ENCODE data around the gene AMPD3. TPM values are rescaled to one million over a fixed set of nuclear protein-coding genes. Genes with fewer than 3 reads are reported as not detected.

Gene AMPD3
- total and polyA plus RNA-seq, 7 donors = 23.5 to 120 (median 67.7) TPM

- Histone ChIP-seq H3K4me3 (no peak overlapping the region), H3K27ac (peak overlapping the region; percentile 51), H3K9me3 (no peaks in the 10 kb centered on the region), H3K4me1 (peaks cover 7% of the 10 kb centered on the region), H3K36me3 (ENCODE audit: insufficient read depth in 1 of 2, low read depth in 1 of 2) (peaks cover 3 to 93% of the 10 kb centered on the region in 2 donors), H3K27me3 (ENCODE audit: insufficient read depth in 3 of 3, low read length in 2 of 3) (no peaks in the 10 kb centered on the region)
- TF ChIP-seq CTCF (IDR thresholded peaks at IDR 0.05) = no peak
- WGBS, 3 donors = 67 to 88% (median 79%) methylated on average over 6 of the region's 6 CpGs
- intact Hi-C loops (cut with DNase I) = no loop called here
- peak; percentile 52 to 60 (median 53) for ATAC-seq
- no peak for DNase-seq
These were observed 72.2 kb downstream of the AMPD3 start for GRCh38 chr11:10526974-10527918.

DNA sequence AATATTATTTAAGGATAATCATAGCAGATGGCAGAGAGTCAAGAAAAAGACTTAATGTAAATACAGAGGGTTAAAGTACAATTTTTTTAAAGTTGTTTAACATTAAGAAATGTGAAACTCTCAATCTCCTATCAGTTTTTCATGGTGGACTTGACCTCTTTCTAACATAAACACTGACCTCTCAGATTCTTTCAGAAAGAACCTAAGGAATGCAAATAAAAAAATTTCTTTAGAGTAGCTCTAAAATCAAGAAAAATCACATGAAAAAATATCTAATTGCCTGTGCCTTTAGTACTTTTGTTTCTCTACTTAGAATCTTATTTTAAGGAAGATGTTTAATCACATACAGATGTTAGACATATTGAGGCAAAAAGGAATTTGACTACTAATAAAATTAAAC is 73.1 kb downstream of the AMPD3 start:
- Histone ChIP-seq H3K4me1 (peaks cover 3% of the 10 kb centered on the region), H3K27ac (no peak overlapping the region), H3K27me3 (ENCODE audit: insufficient read depth in 3 of 3, low read length in 2 of 3) (no peaks in the 10 kb centered on the region), H3K36me3 (ENCODE audit: insufficient read depth in 1 of 2, low read depth in 1 of 2) (peaks cover 6 to 91% of the 10 kb centered on the region in 2 donors), H3K9me3 (no peaks in the 10 kb centered on the region), H3K4me3 (no peak overlapping the region)
- no peak for TF ChIP-seq CTCF (IDR thresholded peaks at IDR 0.05)
- intact Hi-C loops (cut with DNase I) = no loop called here
- no peak for DNase-seq
- ATAC-seq = no peak

GRCh38 chr11:10529279-10529678 is 74.2 kb downstream of the AMPD3 start:
- intact Hi-C loops (cut with DNase I) = no loop called here
- Histone ChIP-seq H3K4me3 (no peak overlapping the region), H3K27ac (no peak overlapping the region), H3K4me1 (peaks cover 3% of the 10 kb centered on the region), H3K27me3 (ENCODE audit: insufficient read depth in 3 of 3, low read length in 2 of 3) (no peaks in the 10 kb centered on the region), H3K36me3 (ENCODE audit: insufficient read depth in 1 of 2, low read depth in 1 of 2) (peaks cover 6 to 88% of the 10 kb centered on the region in 2 donors), H3K9me3 (no peaks in the 10 kb centered on the region)
- ATAC-seq (no peak), DNase-seq (no peak)
- no peak for TF ChIP-seq CTCF (IDR thresholded peaks at IDR 0.05)
- WGBS, 3 donors = 94 to 96% (median 94%) methylated on average over 2 of the region's 2 CpGs

DNA sequence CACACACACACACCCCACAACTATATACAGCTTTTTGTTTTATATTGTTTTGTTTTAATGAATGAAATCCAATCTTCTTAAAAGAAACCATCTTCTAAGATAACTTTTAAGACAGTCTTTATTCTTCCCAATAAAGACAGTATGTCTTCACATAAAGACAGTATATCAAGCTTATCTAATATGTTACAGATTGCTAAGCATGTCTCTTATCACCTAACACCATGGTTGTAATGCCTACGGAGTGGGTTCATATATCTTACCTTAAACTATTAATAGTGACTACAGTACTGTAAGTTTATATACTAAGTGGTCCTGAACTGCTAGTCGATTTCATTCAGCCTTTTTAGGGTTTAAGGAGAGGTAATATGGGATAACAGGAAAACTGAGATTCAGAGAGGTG is 77.5 kb downstream of the AMPD3 start:
- no peak for ATAC-seq
- Histone ChIP-seq H3K36me3 (ENCODE audit: insufficient read depth in 1 of 2, low read depth in 1 of 2) (peaks cover 6 to 58% of the 10 kb centered on the region in 2 donors), H3K4me1 (no peaks in the 10 kb centered on the region), H3K9me3 (no peaks in the 10 kb centered on the region), H3K27ac (no peak overlapping the region), H3K4me3 (no peak overlapping the region), H3K27me3 (ENCODE audit: insufficient read depth in 3 of 3, low read length in 2 of 3) (no peaks in the 10 kb centered on the region)
- intact Hi-C loops (cut with DNase I) = no loop called here
- no peak for DNase-seq
- WGBS, 3 donors = 66 to 77% (median 69%) methylated on average over 2 of the region's 2 CpGs
- TF ChIP-seq CTCF (IDR thresholded peaks at IDR 0.05) = no peak
